Measurements from ENCODE around the gene LRMDA. TPM values are rescaled to one million over a fixed set of nuclear protein-coding genes. Genes with fewer than 3 reads are reported as not detected.

LRMDA gene
- total and polyA plus RNA-seq, 2 donors (not counting 1 experiment from before 2014, with no cell fraction given), result 0.12 TPM; not detected in 1

DNA sequence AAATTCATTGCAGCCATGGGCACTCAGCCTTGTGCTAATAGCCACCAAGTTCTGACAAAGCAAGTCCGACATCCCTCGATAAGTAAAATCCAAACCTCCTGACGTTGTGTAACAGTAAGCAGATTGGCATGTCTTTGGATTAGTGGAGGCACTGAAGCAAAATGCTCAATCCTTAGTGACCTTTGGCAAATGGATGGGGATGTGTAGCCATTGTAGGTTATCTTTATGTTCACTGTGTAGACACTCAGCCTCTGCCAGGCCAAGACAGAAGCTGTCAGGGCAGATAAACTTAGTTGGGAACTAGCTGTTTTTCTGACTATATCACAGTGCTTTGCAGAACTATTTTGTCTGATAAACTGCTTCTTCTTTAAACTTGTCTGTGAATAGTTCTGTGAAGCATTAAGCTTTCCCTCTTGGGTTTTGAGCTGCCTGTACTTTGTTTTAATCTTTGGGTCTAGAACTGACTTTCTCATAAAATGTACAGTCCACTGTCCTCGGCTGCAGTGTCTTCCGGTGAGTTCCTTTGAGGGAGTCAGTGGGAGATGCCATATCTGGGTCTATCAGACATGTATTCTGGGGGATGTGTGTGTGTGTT lies 220.8 kb downstream of the LRMDA start:
- H3K4me1 Mint-ChIP-seq, result no peaks in the 10 kb centered on the region
- H3K9ac ChIP-seq (ENCODE audit: low read length), result no peak overlapping the region
- H3K27ac ChIP-seq (ENCODE audit: low read length in 2 of 2), result no peak overlapping the region
- 98% methylated on average over 4 of the region's 5 CpGs for WGBS (ENCODE audit: insufficient coverage)
- no peak overlapping the region for H3K4me3 Mint-ChIP-seq
- ChIA-PET CTCF (no interaction called here), POLR2A (no interaction called here)
- H3K4me3 ChIP-seq (ENCODE audit: control extremely low read depth in 1 of 5, extremely low read depth in 1 of 5, insufficient read depth in 1 of 5, low read depth in 2 of 5, low read length in 4 of 5), result no peak overlapping the region
- H3K79me2 ChIP-seq (ENCODE audit: control insufficient read depth, insufficient read depth, low read length), result no peaks in the 10 kb centered on the region
- intact Hi-C loops (cut with micrococcal nuclease), result no loop called here
- no peaks in the 10 kb centered on the region for H3K9me3 ChIP-seq (ENCODE audit: control extremely low read depth in 1 of 3, control insufficient read depth in 2 of 3, insufficient read depth in 1 of 3, low read length in 2 of 3)
- TF ChIP-seq, protein P1, sequence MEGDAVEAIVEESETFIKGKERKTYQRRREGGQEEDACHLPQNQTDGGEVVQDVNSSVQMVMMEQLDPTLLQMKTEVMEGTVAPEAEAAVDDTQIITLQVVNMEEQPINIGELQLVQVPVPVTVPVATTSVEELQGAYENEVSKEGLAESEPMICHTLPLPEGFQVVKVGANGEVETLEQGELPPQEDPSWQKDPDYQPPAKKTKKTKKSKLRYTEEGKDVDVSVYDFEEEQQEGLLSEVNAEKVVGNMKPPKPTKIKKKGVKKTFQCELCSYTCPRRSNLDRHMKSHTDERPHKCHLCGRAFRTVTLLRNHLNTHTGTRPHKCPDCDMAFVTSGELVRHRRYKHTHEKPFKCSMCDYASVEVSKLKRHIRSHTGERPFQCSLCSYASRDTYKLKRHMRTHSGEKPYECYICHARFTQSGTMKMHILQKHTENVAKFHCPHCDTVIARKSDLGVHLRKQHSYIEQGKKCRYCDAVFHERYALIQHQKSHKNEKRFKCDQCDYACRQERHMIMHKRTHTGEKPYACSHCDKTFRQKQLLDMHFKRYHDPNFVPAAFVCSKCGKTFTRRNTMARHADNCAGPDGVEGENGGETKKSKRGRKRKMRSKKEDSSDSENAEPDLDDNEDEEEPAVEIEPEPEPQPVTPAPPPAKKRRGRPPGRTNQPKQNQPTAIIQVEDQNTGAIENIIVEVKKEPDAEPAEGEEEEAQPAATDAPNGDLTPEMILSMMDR (IDR thresholded peaks at IDR 0.05), result no peak
- no peak for TF ChIP-seq EZH2 (IDR thresholded peaks at IDR 0.05; ENCODE audit: borderline replicate concordance, insufficient read depth, low read depth, low read length, poor library complexity, severe bottlenecking)
- H4K20me1 ChIP-seq (ENCODE audit: control insufficient read depth, insufficient read depth, low read length, poor library complexity, severe bottlenecking), result no peaks in the 10 kb centered on the region
- H3K36me3 ChIP-seq (replicated peaks in 1 of 2; ENCODE audit: control extremely low read depth in 1 of 2, control insufficient read depth in 1 of 2, extremely low read depth in 1 of 2, insufficient read depth in 2 of 2, low read length in 1 of 2), result no peaks in the 10 kb centered on the region
- no peaks in the 10 kb centered on the region for H3K9me3 Mint-ChIP-seq (ENCODE audit: insufficient read depth)
- H3K27me3 ChIP-seq (replicated peaks in 1 of 4; ENCODE audit: control extremely low read depth in 1 of 4, control insufficient read depth in 3 of 4, insufficient read depth in 4 of 4, low read length in 3 of 4), result no peaks in the 10 kb centered on the region
- no peak overlapping the region for H3K27ac Mint-ChIP-seq
- DNase-seq, result no peak
- no peak overlapping the region for H2AFZ ChIP-seq (ENCODE audit: insufficient read depth, low read depth, low read length, poor library complexity, severe bottlenecking)
- no peak overlapping the region for H3K4me2 ChIP-seq (replicated peaks; ENCODE audit: low read depth, low read length, poor library complexity, severe bottlenecking)
- ATAC-seq (ENCODE audit: low read depth), result no peak
- H3K4me1 ChIP-seq (ENCODE audit: control insufficient read depth in 2 of 2, insufficient read depth in 2 of 2, low read length in 2 of 2), result no peaks in the 10 kb centered on the region
- peaks cover 4% of the 10 kb centered on the region for H3K27me3 Mint-ChIP-seq

- Mint-ChIP-seq H3K4me3 (no peak overlapping the region), H3K4me1 (no peaks in the 10 kb centered on the region), H3K9me3 (ENCODE audit: insufficient read depth) (no peaks in the 10 kb centered on the region), H3K27me3 (peaks cover 4% of the 10 kb centered on the region), H3K27ac (no peak overlapping the region)
- no peaks in the 10 kb centered on the region for H3K4me1 ChIP-seq (ENCODE audit: control insufficient read depth in 2 of 2, insufficient read depth in 2 of 2, low read length in 2 of 2)
- H3K4me2 ChIP-seq (replicated peaks; ENCODE audit: low read depth, low read length, poor library complexity, severe bottlenecking), result no peak overlapping the region
- H3K36me3 ChIP-seq (replicated peaks in 1 of 2; ENCODE audit: control extremely low read depth in 1 of 2, control insufficient read depth in 1 of 2, extremely low read depth in 1 of 2, insufficient read depth in 2 of 2, low read length in 1 of 2), result no peaks in the 10 kb centered on the region
- ATAC-seq (ENCODE audit: low read depth) (no peak), DNase-seq (no peak)
- H3K9me3 ChIP-seq (ENCODE audit: control extremely low read depth in 1 of 3, control insufficient read depth in 2 of 3, insufficient read depth in 1 of 3, low read length in 2 of 3), result no peaks in the 10 kb centered on the region
- H3K27me3 ChIP-seq (replicated peaks in 1 of 4; ENCODE audit: control extremely low read depth in 1 of 4, control insufficient read depth in 3 of 4, insufficient read depth in 4 of 4, low read length in 3 of 4), result no peaks in the 10 kb centered on the region
- no peak for TF ChIP-seq EZH2 (IDR thresholded peaks at IDR 0.05; ENCODE audit: borderline replicate concordance, insufficient read depth, low read depth, low read length, poor library complexity, severe bottlenecking)
- TF ChIP-seq, protein P1 (IDR thresholded peaks at IDR 0.05), result no peak
- WGBS (ENCODE audit: insufficient coverage), result 95% methylated on average over 4 of the region's 8 CpGs
- no peak overlapping the region for H3K9ac ChIP-seq (ENCODE audit: low read length)
- H3K4me3 ChIP-seq (ENCODE audit: control extremely low read depth in 1 of 5, extremely low read depth in 1 of 5, insufficient read depth in 1 of 5, low read depth in 2 of 5, low read length in 4 of 5), result no peak overlapping the region
- POLR2A ChIA-PET, result no interaction called here
- intact Hi-C loops (cut with micrococcal nuclease), result no loop called here
- CTCF ChIA-PET, result no interaction called here
- H3K27ac ChIP-seq (ENCODE audit: low read length in 2 of 2), result no peak overlapping the region
- H2AFZ ChIP-seq (ENCODE audit: insufficient read depth, low read depth, low read length, poor library complexity, severe bottlenecking), result no peak overlapping the region
- H4K20me1 ChIP-seq (ENCODE audit: control insufficient read depth, insufficient read depth, low read length, poor library complexity, severe bottlenecking), result no peaks in the 10 kb centered on the region
- no peaks in the 10 kb centered on the region for H3K79me2 ChIP-seq (ENCODE audit: control insufficient read depth, insufficient read depth, low read length)
Measured at GRCh38 chr10:75653761-75654160, 222.3 kb downstream of the LRMDA start.
